K562 (cell line): Measurements from ENCODE around the gene MXRA7. TPM values are rescaled to one million over a fixed set of nuclear protein-coding genes. Genes with fewer than 3 reads are reported as not detected.

ENCODE experiments used
- ATAC-seq: fragments of 200-7000 bp; cut with Tn5 transposase; 3 replicates; pipeline ENCODE4 v1.9.1; 2020; ENCODE audit warnings: moderate library complexity
- BruUV-seq: library from RNA; stranded (reverse); fragments of 400-500 nt; replicated peaks from 2 replicates; lab custom pipeline; 2021; lab: Mats Ljungman, UMichigan
- CTCF ChIA-PET: fragments of 300-600 bp; formaldehyde crosslinking; extraction: SDS; loops from one replicate; lab custom pipeline; 2021; ENCODE audit warnings: low intra/inter-chr PET ratio; lab: Yijun Ruan, JAX
- POLR2A ChIA-PET: fragments of 300-600, 350-650 bp; sonication (Branson Sonifier 250); formaldehyde crosslinking; extraction: SDS; loops from one replicate; lab custom pipeline; 2021; ENCODE audit warnings: antibody characterized with exemption, inconsistent platforms; lab: Yijun Ruan, JAX
- DNase-seq, 4 experiments: peaks; one replicate each; pipeline versions ENCODE4 v3.0.0 to v3.0.0-alpha.2; 2011 to 2018; ENCODE audit warnings: low spot score in 3 of 4, mixed read lengths in 3 of 4; ENCODE audit errors: extremely low read depth in 1 of 4
- FAIRE-seq: peaks from 2 replicates; lab custom pipeline; 2011; peaks lifted over from hg19 to GRCh38; lab: Jason Lieb, UNC
- H2AFZ ChIP-seq: 2 replicates; pipeline ENCODE4 v1.6.0; 2011; ENCODE audit warnings: low read depth, low read length, control low read depth, inconsistent platforms
- H3K27ac ChIP-seq: fragments of 200-600 bp; 3 replicates; pipeline ENCODE4 v1.8.0; 2011; ENCODE audit warnings: low read depth, mild to moderate bottlenecking, control low read depth, inconsistent platforms, low read length, moderate library complexity, mixed read lengths; ENCODE audit errors: extremely low read depth
- H3K27me3 ChIP-seq, 2 experiments: fragments of 300-600 bp in 1 of 2; 2 replicates in 1 of 2; 3 replicates in 1 of 2; pipeline versions ENCODE4 v1.6.0 to v1.8.0; 2011; ENCODE audit warnings: inconsistent platforms in 2 of 2, low read length in 2 of 2, mild to moderate bottlenecking in 1 of 2, mixed read lengths in 1 of 2, moderate library complexity in 1 of 2; ENCODE audit not compliant: control insufficient read depth in 2 of 2, insufficient read depth in 2 of 2
- H3K36me3 ChIP-seq: fragments of 300-600 bp; 3 replicates; pipeline ENCODE4 v1.8.0; 2011; ENCODE audit warnings: mild to moderate bottlenecking, low read length, inconsistent platforms; ENCODE audit not compliant: control insufficient read depth, insufficient read depth
- H3K4me1 ChIP-seq, 2 experiments: fragments of 200-600 bp in 1 of 2; replicated peaks in 1 of 2; 2 replicates in 1 of 2; 3 replicates in 1 of 2; pipeline versions ENCODE4 v1.5.1 to v1.8.0; 2011; ENCODE audit warnings: inconsistent platforms in 2 of 2, low read length in 2 of 2, mild to moderate bottlenecking in 1 of 2, mixed read lengths in 1 of 2, moderate library complexity in 1 of 2; ENCODE audit not compliant: control insufficient read depth in 2 of 2, insufficient read depth in 2 of 2
- H3K4me2 ChIP-seq: 2 replicates; pipeline ENCODE4 v1.6.1; 2011; ENCODE audit warnings: low read length, control low read depth, inconsistent platforms, mixed read lengths; ENCODE audit not compliant: insufficient read depth
- H3K4me3 ChIP-seq: fragments of 200-600 bp; sonication (generic), shearing (Covaris generic); 2 replicates; pipeline ENCODE4 v1.5.1; 2016; ENCODE audit warnings: control low read depth, inconsistent platforms
- H3K79me2 ChIP-seq: fragments of 200-600 bp; 3 replicates; pipeline ENCODE4 v1.8.0; 2011; ENCODE audit warnings: low read length, inconsistent platforms; ENCODE audit not compliant: control insufficient read depth, insufficient read depth
- H3K9ac ChIP-seq, 2 experiments: 2 replicates each; pipeline versions ENCODE4 v1.6.0 to v1.6.1; 2011; ENCODE audit warnings: low read depth in 2 of 2, low read length in 2 of 2, control low read depth in 1 of 2, inconsistent platforms in 1 of 2, mild to moderate bottlenecking in 1 of 2, mixed read lengths in 1 of 2; ENCODE audit not compliant: insufficient read depth in 1 of 2
- H3K9me1 ChIP-seq: one replicate; pipeline ENCODE4 v1.6.0; 2011; ENCODE audit warnings: inconsistent platforms, mild to moderate bottlenecking, low read length, moderate library complexity; ENCODE audit not compliant: control insufficient read depth, insufficient read depth
- H3K9me3 ChIP-seq: replicated peaks from 2 replicates; pipeline ENCODE4 v1.5.1; 2011; ENCODE audit warnings: low read depth, low read length, inconsistent platforms; ENCODE audit not compliant: control insufficient read depth, insufficient read depth
- H4K20me1 ChIP-seq: replicated peaks from 2 replicates; pipeline ENCODE4 v1.6.1; 2011; ENCODE audit warnings: low read length, inconsistent platforms, mixed read lengths; ENCODE audit not compliant: control insufficient read depth, insufficient read depth
- C11orf30 ChIP-seq: fragments of 450-650 bp; IDR thresholded peaks from 2 replicates; pipeline ENCODE4 v1.6.1; 2016; ENCODE audit warnings: low read depth, mild to moderate bottlenecking
- CAMTA2 ChIP-seq: fragments of 250-450 bp; sonication (Bioruptor Pico); conservative IDR thresholded peaks from 2 replicates; pipeline ENCODE4 v1.5.1; 2022
- HDAC1 ChIP-seq, 2 experiments: fragments of 450-650 bp; IDR thresholded peaks; 2 replicates each; pipeline ENCODE4 v1.6.1; 2016 to 2017; ENCODE audit warnings: inconsistent platforms in 1 of 2, mild to moderate bottlenecking in 1 of 2, moderate library complexity in 1 of 2
- MAFG ChIP-seq: fragments of 450-650 bp; conservative IDR thresholded peaks from 2 replicates; pipeline ENCODE4 v1.6.1; 2016; ENCODE audit warnings: missing genetic modification characterization, missing compliant biosample characterization
- MAFK ChIP-seq: IDR thresholded peaks from 2 replicates; pipeline ENCODE4 v1.6.1; 2011; ENCODE audit warnings: low read length, improper control_type of control experiment
- NELFE ChIP-seq: IDR thresholded peaks from 2 replicates; pipeline ENCODE4 v1.6.1; 2011; ENCODE audit warnings: mild to moderate bottlenecking; ENCODE audit not compliant: insufficient read depth, insufficient read length
- TARDBP ChIP-seq: fragments of 450-650 bp; IDR thresholded peaks from 2 replicates; pipeline ENCODE4 v1.6.1; 2016
- ZNF121 ChIP-seq: sonication (generic); formaldehyde crosslinking; conservative IDR thresholded peaks from 2 replicates; pipeline ENCODE4 v1.8.0; 2022; ENCODE audit warnings: missing genetic modification reagents
- ZNF316 ChIP-seq: fragments of 450-650 bp; IDR thresholded peaks from 2 replicates; pipeline ENCODE4 v1.6.1; 2016
- WGBS: fragments of 100-300 bp; shearing (Covaris generic); methylation state at CpG from one replicate; pipeline ENCODE4 v1.1.6; 2016; ENCODE audit warnings: low coverage, mixed read lengths; ENCODE audit not compliant: insufficient coverage; ENCODE audit errors: missing lambda C conversion rate; 5-methylcytosine and 5-hydroxymethylcytosine counted together
- in situ Hi-C: fragments of 300-500 bp; cut with MboI; formaldehyde crosslinking; loops from 4 replicates; pipeline ENCODE4 v1.15.0; 2018; ENCODE audit warnings: inconsistent platforms, mixed read lengths
- intact Hi-C: fragments of 100-400 bp; cut with micrococcal nuclease; formaldehyde crosslinking; loops from 2 replicates; pipeline ENCODE4 v1.14.2; 2022
- polyA plus RNA-seq, 8 experiments: library from polyadenylated mRNA; depleted of rRNA in 4 of 8; stranded (reverse) in 5 of 8; unstranded in 3 of 8; fragments of >200 nt; fragmentation: Nextera tagmentation in 2 of 8; fragmentation: Illumina TruSeq in 1 of 8; extraction: Ambion mirVana in 2 of 8; extraction: Trizol in 1 of 8; gene quantifications; 2 replicates each; pipeline versions ENCODE4 v1.2.1 to v1.2.3, GENCODE V29; 2011 to 2014; ENCODE audit warnings: inconsistent platforms in 1 of 8, missing spikeins in 1 of 8
- total RNA-seq, 7 experiments: library from RNA; depleted of rRNA in 6 of 7; stranded (reverse); fragments of >200 nt in 6 of 7; fragmentation: Illumina TruSeq in 2 of 7; extraction: Trizol in 2 of 7; gene quantifications; 2 replicates each; pipeline versions ENCODE4 v1.2.1 to v1.2.3, GENCODE V29; 2011 to 2021; ENCODE audit warnings: low replicate concordance in 1 of 7

MXRA7 gene
- total and polyA plus RNA-seq, 9 of the 15 experiments (the other 6 are each of a cell fraction or from before 2014, with no cell fraction given): 2.6 to 38.4 (median 14.3) TPM

GRCh38 chr17:76695059-76695831 is 15.5 kb downstream of the MXRA7 start:
- Histone ChIP-seq H3K4me1 (peaks cover 15 to 22% of the 10 kb centered on the region in 2 experiments), H3K9me1 (no peaks in the 10 kb centered on the region), H3K9me3 (no peaks in the 10 kb centered on the region), H3K27me3 (no peaks in the 10 kb centered on the region), H3K4me3 (no peak overlapping the region), H3K79me2 (no peaks in the 10 kb centered on the region), H3K9ac (no peak overlapping the region), H3K27ac (no peak overlapping the region), H4K20me1 (0 out of 2 replicates have a peak, but pooled peaks cover 3% of the 10 kb centered on the region), H3K36me3 (no peaks in the 10 kb centered on the region), H3K4me2 (no peak overlapping the region), H2AFZ (no peak overlapping the region)
- in situ Hi-C loops (no loop called here), intact Hi-C loops (no loop called here)
- no TSS peak for BruUV-seq
- no peak for TF ChIP-seq NELFE
- no peak for TF ChIP-seq TARDBP
- peak; percentile 54; the same call in 1 of the 2 replicates for TF ChIP-seq C11orf30
- TF ChIP-seq ZNF121 (CRISPR knock-in tag): no peak
- TF ChIP-seq ZNF316: peak; percentile 62
- TF ChIP-seq HDAC1 (IDR thresholded peaks at IDR 0.05): 0 out of 4 replicates have a peak, but pooled peaks of 1 of the 2 experiments have one; percentile 53
- no peak for TF ChIP-seq CAMTA2
- peak; percentile 14; the same call in 1 of the 2 replicates for TF ChIP-seq MAFK
- TF ChIP-seq MAFG (tag): 0 out of 2 replicates have a peak, but pooled peaks have one; percentile 38
- DNase-seq: no peak
- POLR2A ChIA-PET: interaction anchor here (0.6 to 2.4 kb wide), 5 partner anchors 12 to 147 kb away, joined by 3 to 10 read pairs (median 3); no protein-coding TSS in a partner anchor
- WGBS: 55% methylated on average over 16 of the region's 16 CpGs
- no peak for ATAC-seq
- CTCF ChIA-PET: no interaction called here
- FAIRE-seq: no peak
